ENCODE data around the gene HOXC4.

The HOXC4 gene

DNA sequence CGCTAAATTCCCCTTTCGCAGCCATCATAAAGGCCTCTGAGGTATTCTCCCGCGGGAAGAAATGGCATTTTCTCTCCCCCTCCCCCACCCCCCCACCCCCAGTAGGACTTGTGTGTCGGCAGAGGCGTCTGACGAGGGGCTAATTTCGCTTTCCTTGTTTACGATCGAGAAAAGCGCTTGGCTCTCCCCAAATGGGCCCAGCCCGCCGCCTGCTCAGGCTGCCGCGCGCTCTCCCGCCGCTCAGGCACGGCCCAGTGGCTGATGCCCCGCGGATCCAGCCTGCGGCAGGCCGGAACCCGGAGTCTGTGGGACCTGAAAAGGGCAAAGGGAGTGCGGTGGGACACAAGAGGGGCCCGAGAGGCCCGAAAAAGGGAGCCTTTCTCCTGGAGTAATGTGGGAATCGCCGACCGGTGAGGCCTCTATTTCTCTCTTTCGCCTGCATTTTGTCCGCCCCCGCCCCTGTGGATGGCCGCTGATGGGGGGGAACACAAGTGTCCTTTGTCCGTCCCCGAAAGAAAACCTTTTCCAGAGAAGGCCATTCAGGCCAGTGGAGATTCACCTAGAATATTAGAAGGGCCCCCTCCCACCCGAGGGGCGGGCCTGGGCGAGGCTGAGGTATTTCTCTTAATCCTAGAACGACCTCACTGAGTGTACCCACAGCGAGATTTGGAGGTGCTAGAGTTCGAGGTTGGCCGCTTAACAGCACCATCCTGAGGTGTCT, 34.4 kb upstream of the HOXC4 start:
- H3K79me2 ChIP-seq (ENCODE audit: low read length), result no peaks in the 10 kb centered on the region
- H3K4me1 ChIP-seq (ENCODE audit: low read length), result peaks cover 44% of the 10 kb centered on the region
- 0 out of 2 replicates have a peak, but pooled peaks cover 7% of the 10 kb centered on the region for H3K27me3 ChIP-seq (ENCODE audit: low read depth, low read length)
- no peaks in the 10 kb centered on the region for H3K9me3 ChIP-seq (ENCODE audit: insufficient read depth, low read length)
- H4K20me1 ChIP-seq (ENCODE audit: insufficient read depth, low read length), result no peaks in the 10 kb centered on the region
- no peaks in the 10 kb centered on the region for H3K36me3 ChIP-seq (replicated peaks; ENCODE audit: low read depth, low read length)
- H3K9ac ChIP-seq (ENCODE audit: low read length), result peak overlapping the region; percentile 97
- peak overlapping the region; percentile 79 for H3K4me3 ChIP-seq (ENCODE audit: low read length)
- H2AFZ ChIP-seq (ENCODE audit: low read depth, low read length), result no peak overlapping the region
- H3K4me2 ChIP-seq (ENCODE audit: low read length), result peak overlapping the region; percentile 93
- TF ChIP-seq, protein P1, sequence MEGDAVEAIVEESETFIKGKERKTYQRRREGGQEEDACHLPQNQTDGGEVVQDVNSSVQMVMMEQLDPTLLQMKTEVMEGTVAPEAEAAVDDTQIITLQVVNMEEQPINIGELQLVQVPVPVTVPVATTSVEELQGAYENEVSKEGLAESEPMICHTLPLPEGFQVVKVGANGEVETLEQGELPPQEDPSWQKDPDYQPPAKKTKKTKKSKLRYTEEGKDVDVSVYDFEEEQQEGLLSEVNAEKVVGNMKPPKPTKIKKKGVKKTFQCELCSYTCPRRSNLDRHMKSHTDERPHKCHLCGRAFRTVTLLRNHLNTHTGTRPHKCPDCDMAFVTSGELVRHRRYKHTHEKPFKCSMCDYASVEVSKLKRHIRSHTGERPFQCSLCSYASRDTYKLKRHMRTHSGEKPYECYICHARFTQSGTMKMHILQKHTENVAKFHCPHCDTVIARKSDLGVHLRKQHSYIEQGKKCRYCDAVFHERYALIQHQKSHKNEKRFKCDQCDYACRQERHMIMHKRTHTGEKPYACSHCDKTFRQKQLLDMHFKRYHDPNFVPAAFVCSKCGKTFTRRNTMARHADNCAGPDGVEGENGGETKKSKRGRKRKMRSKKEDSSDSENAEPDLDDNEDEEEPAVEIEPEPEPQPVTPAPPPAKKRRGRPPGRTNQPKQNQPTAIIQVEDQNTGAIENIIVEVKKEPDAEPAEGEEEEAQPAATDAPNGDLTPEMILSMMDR (IDR thresholded peaks at IDR 0.05; ENCODE audit: low read depth, low read length), result no peak
- TF ChIP-seq EZH2phosphoT487 (IDR thresholded peaks at IDR 0.05; ENCODE audit: low read depth), result no peak
- no peak overlapping the region for H3K27ac ChIP-seq (ENCODE audit: low read length)

DNA sequence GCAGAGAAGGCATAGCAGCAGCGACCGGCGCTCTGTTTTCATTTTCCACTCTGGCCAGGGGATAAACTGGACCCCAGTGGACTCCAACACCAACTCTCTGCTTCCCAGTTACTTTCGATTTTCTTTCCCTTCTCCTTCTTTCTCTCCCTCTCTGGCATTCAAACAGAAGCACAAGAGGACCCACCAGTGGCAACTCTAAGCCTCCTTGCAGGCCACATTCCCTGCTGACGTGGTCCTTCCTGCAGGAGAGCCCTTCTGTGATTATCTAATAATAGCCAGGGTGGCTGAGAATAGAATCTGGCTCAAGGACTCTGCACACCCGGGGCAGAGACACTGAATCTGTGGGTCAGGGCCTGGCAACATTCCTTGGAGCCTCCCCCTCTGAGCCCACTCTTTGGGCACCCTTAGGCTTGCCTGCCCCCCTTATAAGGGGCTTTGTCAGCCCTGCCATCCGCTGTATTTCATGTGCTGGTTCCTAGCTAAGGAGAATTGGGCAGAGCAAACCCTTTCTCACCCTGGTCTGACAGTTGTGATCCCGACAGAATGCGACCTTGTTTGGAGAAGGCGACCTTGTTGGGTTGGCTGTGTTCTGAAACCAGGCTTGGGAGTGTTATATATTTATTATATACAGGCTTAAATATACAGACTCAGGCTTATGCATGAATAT, 33.6 kb upstream of the HOXC4 start:
- Histone ChIP-seq H3K36me3 (replicated peaks; ENCODE audit: low read depth, low read length) (no peaks in the 10 kb centered on the region), H3K9ac (ENCODE audit: low read length) (no peak overlapping the region), H2AFZ (ENCODE audit: low read depth, low read length) (no peak overlapping the region), H4K20me1 (ENCODE audit: insufficient read depth, low read length) (no peaks in the 10 kb centered on the region), H3K4me3 (ENCODE audit: low read length) (no peak overlapping the region), H3K4me2 (ENCODE audit: low read length) (no peak overlapping the region), H3K4me1 (ENCODE audit: low read length) (peaks cover 52% of the 10 kb centered on the region), H3K27me3 (ENCODE audit: low read depth, low read length) (0 out of 2 replicates have a peak, but pooled peaks cover 7% of the 10 kb centered on the region), H3K27ac (ENCODE audit: low read length) (no peak overlapping the region), H3K79me2 (ENCODE audit: low read length) (no peaks in the 10 kb centered on the region), H3K9me3 (ENCODE audit: insufficient read depth, low read length) (no peaks in the 10 kb centered on the region)
- TF ChIP-seq, protein P1 (IDR thresholded peaks at IDR 0.05; ENCODE audit: low read depth, low read length), result no peak
- TF ChIP-seq EZH2phosphoT487 (IDR thresholded peaks at IDR 0.05; ENCODE audit: low read depth), result no peak

DNA sequence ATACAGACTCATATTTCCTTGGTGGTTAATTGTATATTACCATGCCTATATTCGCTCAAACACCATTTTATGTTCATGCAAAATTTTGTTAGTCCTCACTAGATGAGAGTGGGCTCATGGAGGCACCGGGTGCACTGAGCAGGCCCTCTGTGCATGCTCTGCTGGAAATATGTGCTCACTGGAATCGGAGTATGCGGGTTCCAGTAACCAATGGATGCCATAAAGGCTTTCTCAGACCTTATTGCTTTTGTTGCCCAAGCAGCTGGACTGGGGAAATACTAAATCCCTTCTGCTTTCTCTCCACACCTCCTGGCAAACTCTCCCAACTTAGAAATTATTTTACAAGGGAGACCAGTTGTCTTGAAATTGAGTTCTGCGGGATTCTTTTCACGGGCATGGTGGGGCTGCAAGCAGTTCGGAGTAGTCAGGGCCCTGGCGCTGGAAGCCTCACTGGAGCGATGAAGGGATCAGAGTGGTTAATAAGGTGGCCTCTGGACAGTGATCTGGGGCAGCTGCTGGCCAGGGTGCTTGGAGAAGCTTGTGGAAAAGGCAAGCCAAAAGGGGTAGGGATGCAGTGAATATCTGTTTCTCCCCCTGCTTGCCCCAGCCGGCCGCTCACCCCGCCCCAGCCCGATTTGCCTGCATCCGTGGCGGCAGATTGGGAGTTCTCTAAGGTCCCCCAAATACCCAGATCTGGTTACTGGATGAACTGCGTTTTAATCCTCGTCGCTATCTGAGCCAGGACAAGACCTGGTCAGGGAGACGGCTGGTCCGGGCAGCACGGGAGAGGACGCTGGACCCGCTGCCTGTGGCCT, 32.8 kb upstream of the HOXC4 start:
- TF ChIP-seq, protein P1 (IDR thresholded peaks at IDR 0.05; ENCODE audit: low read depth, low read length), result no peak
- TF ChIP-seq EZH2phosphoT487 (IDR thresholded peaks at IDR 0.05; ENCODE audit: low read depth), result no peak
- H4K20me1 ChIP-seq (ENCODE audit: insufficient read depth, low read length), result no peaks in the 10 kb centered on the region
- H3K36me3 ChIP-seq (replicated peaks; ENCODE audit: low read depth, low read length), result no peaks in the 10 kb centered on the region
- no peaks in the 10 kb centered on the region for H3K79me2 ChIP-seq (ENCODE audit: low read length)
- peak overlapping the region; percentile 44; the same call in 1 of the 2 replicates for H3K27ac ChIP-seq (ENCODE audit: low read length)
- 0 out of 2 replicates have a peak, but pooled peaks cover 4% of the 10 kb centered on the region for H3K27me3 ChIP-seq (ENCODE audit: low read depth, low read length)
- peak overlapping the region; percentile 71 for H3K4me3 ChIP-seq (ENCODE audit: low read length)
- peak overlapping the region; percentile 91 for H3K4me2 ChIP-seq (ENCODE audit: low read length)
- H2AFZ ChIP-seq (ENCODE audit: low read depth, low read length), result no peak overlapping the region
- no peaks in the 10 kb centered on the region for H3K9me3 ChIP-seq (ENCODE audit: insufficient read depth, low read length)
- H3K9ac ChIP-seq (ENCODE audit: low read length), result peak overlapping the region; percentile 65
- peaks cover 60% of the 10 kb centered on the region for H3K4me1 ChIP-seq (ENCODE audit: low read length)
